GM12874 (cell line): ENCODE results near the gene TRIM54.

Experiments
- TF ChIP-seq, protein P1 (sequence below): IDR thresholded peaks from 2 replicates; pipeline ENCODE4 v1.5.1; 2011; ENCODE audit warnings: low read depth, mild to moderate bottlenecking, control low read depth, low read length, moderate library complexity; ENCODE audit not compliant: insufficient read depth

Gene TRIM54

GRCh38 chr2:27353762-27354596 lies 71.8 kb downstream of the TRIM54 start:
- TF ChIP-seq, protein P1, sequence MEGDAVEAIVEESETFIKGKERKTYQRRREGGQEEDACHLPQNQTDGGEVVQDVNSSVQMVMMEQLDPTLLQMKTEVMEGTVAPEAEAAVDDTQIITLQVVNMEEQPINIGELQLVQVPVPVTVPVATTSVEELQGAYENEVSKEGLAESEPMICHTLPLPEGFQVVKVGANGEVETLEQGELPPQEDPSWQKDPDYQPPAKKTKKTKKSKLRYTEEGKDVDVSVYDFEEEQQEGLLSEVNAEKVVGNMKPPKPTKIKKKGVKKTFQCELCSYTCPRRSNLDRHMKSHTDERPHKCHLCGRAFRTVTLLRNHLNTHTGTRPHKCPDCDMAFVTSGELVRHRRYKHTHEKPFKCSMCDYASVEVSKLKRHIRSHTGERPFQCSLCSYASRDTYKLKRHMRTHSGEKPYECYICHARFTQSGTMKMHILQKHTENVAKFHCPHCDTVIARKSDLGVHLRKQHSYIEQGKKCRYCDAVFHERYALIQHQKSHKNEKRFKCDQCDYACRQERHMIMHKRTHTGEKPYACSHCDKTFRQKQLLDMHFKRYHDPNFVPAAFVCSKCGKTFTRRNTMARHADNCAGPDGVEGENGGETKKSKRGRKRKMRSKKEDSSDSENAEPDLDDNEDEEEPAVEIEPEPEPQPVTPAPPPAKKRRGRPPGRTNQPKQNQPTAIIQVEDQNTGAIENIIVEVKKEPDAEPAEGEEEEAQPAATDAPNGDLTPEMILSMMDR, result no peak

DNA sequence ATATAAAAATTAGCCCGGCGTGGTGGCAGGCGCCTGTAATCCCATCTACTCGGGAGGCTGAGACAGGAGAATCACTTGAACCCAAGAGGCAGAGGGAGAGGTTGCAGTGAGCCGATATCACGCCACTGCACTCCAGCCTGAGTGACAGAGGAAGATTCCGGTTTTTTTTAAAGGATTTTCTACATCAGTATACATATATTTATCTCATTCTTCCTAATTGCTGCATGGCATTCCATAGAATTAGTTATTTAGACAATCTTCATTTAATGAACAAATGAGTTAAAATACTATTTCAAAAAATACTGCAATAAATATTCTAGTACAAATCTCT lies 72.3 kb downstream of the TRIM54 start:
- TF ChIP-seq, protein P1, result no peak

- TF ChIP-seq, protein P1, result no peak
Measured at GRCh38 chr2:27356056-27356381, 73.8 kb downstream of the TRIM54 start.

DNA sequence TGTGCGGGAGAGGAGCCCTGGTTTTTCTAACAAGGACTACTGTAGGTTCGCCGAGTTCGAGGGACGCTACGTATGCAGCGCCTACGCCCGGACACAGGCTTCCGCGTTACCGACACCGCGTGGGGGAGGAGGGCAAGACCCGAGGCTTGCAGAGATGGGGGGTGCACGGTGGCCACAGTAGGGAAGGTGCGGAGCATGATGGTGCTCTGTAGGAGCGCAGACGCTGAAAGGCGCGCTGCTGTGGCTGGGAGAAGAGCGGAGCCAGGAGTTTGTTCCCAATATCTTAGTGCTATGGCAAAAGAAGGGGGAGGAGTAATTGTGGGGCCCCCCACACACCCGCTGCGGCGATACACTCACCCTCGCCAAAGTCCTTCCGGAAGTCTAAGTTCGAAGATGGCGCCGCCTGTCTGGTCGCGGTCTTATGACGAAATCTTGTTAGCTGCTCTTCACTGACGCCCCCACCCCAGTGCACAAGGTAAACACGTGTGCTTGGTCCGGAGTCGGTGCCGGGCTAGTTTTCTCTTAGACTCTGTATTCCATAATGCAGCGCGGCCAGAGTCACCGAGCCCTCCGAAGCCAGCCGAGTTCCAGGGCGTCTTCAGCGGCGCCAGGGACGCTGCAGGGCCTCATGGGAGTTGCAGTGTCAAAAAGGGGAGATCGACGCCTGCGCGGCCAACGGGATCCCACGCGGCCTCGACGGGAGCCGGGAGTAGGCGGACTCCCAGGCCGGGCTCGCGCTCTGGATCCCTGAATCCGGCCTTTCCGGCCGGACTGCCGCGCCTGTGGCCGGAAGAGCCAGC lies 74.4 kb downstream of the TRIM54 start, which contains the start of gene GTF3C2:
TSS of gene GTF3C2 (minus strand) at position 383 of the 800 bp plus-strand sequence. CDS start 13,210 bp downstream, outside the sequence.
- TF ChIP-seq, protein P1, result no peak
